GM12878 (cell line): ENCODE results near the gene RHBDF2. TPM values are rescaled to one million over a fixed set of nuclear protein-coding genes. Genes with fewer than 3 reads are reported as not detected.

Experiments used
- ESRRA ChIP-seq: IDR thresholded peaks from 2 replicates; pipeline ENCODE4 v1.6.1; 2012; ENCODE audit warnings: mild to moderate bottlenecking, low read length, improper control_type of control experiment
- ETV6 ChIP-seq, 2 experiments: fragments of 450-650 bp in 1 of 2; IDR thresholded peaks in 1 of 2; conservative IDR thresholded peaks in 1 of 2; 2 replicates each; pipeline ENCODE4 v1.6.1; 2014; ENCODE audit warnings: antibody characterized with exemption in 1 of 2, borderline replicate concordance in 1 of 2, low read depth in 1 of 2, mild to moderate bottlenecking in 1 of 2, moderate library complexity in 1 of 2
- FOXK2 ChIP-seq: fragments of 450-650 bp; IDR thresholded peaks from 2 replicates; pipeline ENCODE4 v1.6.1; 2017; ENCODE audit warnings: mild to moderate bottlenecking, moderate library complexity
- GABPA ChIP-seq: IDR thresholded peaks from 2 replicates; pipeline ENCODE4 v1.6.1; 2014; ENCODE audit warnings: antibody characterized with exemption, low read depth, mild to moderate bottlenecking, inconsistent platforms
- IRF4 ChIP-seq: IDR thresholded peaks from 2 replicates; pipeline ENCODE4 v1.6.1; 2011; ENCODE audit warnings: low read depth, low read length
- KAT2A ChIP-seq: conservative IDR thresholded peaks from 2 replicates; pipeline ENCODE4 v1.6.1; 2011; ENCODE audit warnings: low read depth, low read length; ENCODE audit not compliant: control insufficient read depth
- KDM1A ChIP-seq: fragments of 200-600 bp; sonication (generic); IDR thresholded peaks from 2 replicates; pipeline ENCODE4 v1.6.1; 2016; ENCODE audit warnings: borderline replicate concordance
- MEF2B ChIP-seq: fragments of 450-650 bp; IDR thresholded peaks from 2 replicates; pipeline ENCODE4 v1.6.1; 2018; ENCODE audit warnings: mild to moderate bottlenecking, moderate library complexity; ENCODE audit not compliant: partially characterized antibody, poor library complexity, severe bottlenecking
- NFYA ChIP-seq: IDR thresholded peaks from 2 replicates; pipeline ENCODE4 v1.6.1; 2011; ENCODE audit warnings: low read depth, mild to moderate bottlenecking, low read length, improper control_type of control experiment, borderline replicate concordance
- SIX5 ChIP-seq: IDR thresholded peaks from 2 replicates; pipeline ENCODE4 v1.6.1; 2011; ENCODE audit warnings: mild to moderate bottlenecking, low read depth, low read length, moderate library complexity; ENCODE audit not compliant: severe bottlenecking
- SMC3 ChIP-seq: IDR thresholded peaks from 2 replicates; pipeline ENCODE4 v1.6.1; 2011; ENCODE audit warnings: low read length, improper control_type of control experiment, borderline replicate concordance
- SPI1 ChIP-seq: IDR thresholded peaks from 2 replicates; pipeline ENCODE4 v1.6.1; 2011; ENCODE audit warnings: low read depth, mild to moderate bottlenecking, low read length, moderate library complexity, borderline replicate concordance; ENCODE audit not compliant: insufficient read depth
- TCF7 ChIP-seq: IDR thresholded peaks from 2 replicates; pipeline ENCODE4 v1.6.1; 2014; ENCODE audit warnings: antibody characterized with exemption, borderline replicate concordance
- ZSCAN29 ChIP-seq: fragments of 450-650 bp; IDR thresholded peaks from 2 replicates; pipeline ENCODE4 v1.6.1; 2017; ENCODE audit warnings: mild to moderate bottlenecking, moderate library complexity
- polyA plus RNA-seq, 11 experiments: library from polyadenylated mRNA; depleted of rRNA in 4 of 11; unstranded in 6 of 11; stranded (reverse) in 5 of 11; fragments of >200 nt; fragmentation: Nextera tagmentation in 4 of 11; fragmentation: Illumina TruSeq in 1 of 11; extraction: Ambion mirVana in 4 of 11; extraction: Trizol in 1 of 11; gene quantifications; 1 replicate in 1 of 11; 2 replicates in 10 of 11; pipeline versions ENCODE4 v1.2.1 to v1.2.3, GENCODE V29; 2011 to 2016; ENCODE audit warnings: inconsistent platforms in 2 of 11, missing spikeins in 2 of 11, low read depth in 1 of 11
- total RNA-seq, 4 experiments: library from RNA; depleted of rRNA in 3 of 4; stranded (reverse); fragments of >200 nt in 3 of 4; fragmentation: Illumina TruSeq in 1 of 4; extraction: Trizol in 1 of 4; gene quantifications; 2 replicates each; pipeline versions ENCODE4 v1.2.1 to v1.2.3, GENCODE V29; 2013 to 2021
- TF ChIP-seq, protein P1 (sequence below): IDR thresholded peaks from 2 replicates; pipeline ENCODE4 v1.6.1; 2012; ENCODE audit warnings: mild to moderate bottlenecking, low read depth, low read length
- TF ChIP-seq, protein P2 (sequence below): fragments of 150-350 bp; IDR thresholded peaks from 2 replicates; pipeline ENCODE4 v1.6.1; 2016; ENCODE audit warnings: low read depth, low read length
- TF ChIP-seq, protein P3 (sequence below): fragments of 450-650 bp; formaldehyde crosslinking; IDR thresholded peaks from 2 replicates; pipeline ENCODE4 v1.4.0; 2022; ENCODE audit warnings: mild to moderate bottlenecking, moderate library complexity
- TF ChIP-seq, protein P4 (sequence below): IDR thresholded peaks from 2 replicates; pipeline ENCODE4 v1.6.1; 2011; ENCODE audit warnings: borderline replicate concordance, low read depth, mild to moderate bottlenecking, moderate library complexity, low read length; ENCODE audit not compliant: insufficient read depth, poor library complexity, severe bottlenecking

Gene RHBDF2
- total and polyA plus RNA-seq, 10 of the 15 experiments (the other 5 are each of a cell fraction or from before 2014, with no cell fraction given), result 0.97 to 43.0 (median 18.7) TPM

DNA sequence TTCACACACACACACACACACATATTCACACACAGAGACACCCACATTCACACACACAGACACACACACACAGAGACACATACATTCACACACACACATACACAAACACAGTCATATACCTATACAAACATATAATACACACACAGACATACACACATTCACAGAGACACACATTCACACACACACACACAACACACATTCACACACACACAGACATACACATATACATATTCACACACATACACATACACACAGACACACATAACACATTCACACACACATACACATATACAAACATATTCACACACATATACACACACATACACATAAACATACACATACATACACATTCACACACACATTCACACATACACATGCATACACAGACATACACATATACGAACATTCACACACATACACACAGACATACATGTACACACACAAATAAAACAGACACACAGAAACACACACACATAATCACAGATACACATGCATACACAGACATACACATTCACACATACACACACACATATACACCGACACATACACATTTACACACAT, 46.5 kb upstream of the RHBDF2 start (continued):
- TF ChIP-seq FOXK2, result 0 out of 2 replicates have a peak, but pooled peaks have one; percentile 30
- TF ChIP-seq SMC3, result no peak
- TF ChIP-seq, protein P1, sequence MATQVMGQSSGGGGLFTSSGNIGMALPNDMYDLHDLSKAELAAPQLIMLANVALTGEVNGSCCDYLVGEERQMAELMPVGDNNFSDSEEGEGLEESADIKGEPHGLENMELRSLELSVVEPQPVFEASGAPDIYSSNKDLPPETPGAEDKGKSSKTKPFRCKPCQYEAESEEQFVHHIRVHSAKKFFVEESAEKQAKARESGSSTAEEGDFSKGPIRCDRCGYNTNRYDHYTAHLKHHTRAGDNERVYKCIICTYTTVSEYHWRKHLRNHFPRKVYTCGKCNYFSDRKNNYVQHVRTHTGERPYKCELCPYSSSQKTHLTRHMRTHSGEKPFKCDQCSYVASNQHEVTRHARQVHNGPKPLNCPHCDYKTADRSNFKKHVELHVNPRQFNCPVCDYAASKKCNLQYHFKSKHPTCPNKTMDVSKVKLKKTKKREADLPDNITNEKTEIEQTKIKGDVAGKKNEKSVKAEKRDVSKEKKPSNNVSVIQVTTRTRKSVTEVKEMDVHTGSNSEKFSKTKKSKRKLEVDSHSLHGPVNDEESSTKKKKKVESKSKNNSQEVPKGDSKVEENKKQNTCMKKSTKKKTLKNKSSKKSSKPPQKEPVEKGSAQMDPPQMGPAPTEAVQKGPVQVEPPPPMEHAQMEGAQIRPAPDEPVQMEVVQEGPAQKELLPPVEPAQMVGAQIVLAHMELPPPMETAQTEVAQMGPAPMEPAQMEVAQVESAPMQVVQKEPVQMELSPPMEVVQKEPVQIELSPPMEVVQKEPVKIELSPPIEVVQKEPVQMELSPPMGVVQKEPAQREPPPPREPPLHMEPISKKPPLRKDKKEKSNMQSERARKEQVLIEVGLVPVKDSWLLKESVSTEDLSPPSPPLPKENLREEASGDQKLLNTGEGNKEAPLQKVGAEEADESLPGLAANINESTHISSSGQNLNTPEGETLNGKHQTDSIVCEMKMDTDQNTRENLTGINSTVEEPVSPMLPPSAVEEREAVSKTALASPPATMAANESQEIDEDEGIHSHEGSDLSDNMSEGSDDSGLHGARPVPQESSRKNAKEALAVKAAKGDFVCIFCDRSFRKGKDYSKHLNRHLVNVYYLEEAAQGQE, result no peak
- TF ChIP-seq, protein P2, sequence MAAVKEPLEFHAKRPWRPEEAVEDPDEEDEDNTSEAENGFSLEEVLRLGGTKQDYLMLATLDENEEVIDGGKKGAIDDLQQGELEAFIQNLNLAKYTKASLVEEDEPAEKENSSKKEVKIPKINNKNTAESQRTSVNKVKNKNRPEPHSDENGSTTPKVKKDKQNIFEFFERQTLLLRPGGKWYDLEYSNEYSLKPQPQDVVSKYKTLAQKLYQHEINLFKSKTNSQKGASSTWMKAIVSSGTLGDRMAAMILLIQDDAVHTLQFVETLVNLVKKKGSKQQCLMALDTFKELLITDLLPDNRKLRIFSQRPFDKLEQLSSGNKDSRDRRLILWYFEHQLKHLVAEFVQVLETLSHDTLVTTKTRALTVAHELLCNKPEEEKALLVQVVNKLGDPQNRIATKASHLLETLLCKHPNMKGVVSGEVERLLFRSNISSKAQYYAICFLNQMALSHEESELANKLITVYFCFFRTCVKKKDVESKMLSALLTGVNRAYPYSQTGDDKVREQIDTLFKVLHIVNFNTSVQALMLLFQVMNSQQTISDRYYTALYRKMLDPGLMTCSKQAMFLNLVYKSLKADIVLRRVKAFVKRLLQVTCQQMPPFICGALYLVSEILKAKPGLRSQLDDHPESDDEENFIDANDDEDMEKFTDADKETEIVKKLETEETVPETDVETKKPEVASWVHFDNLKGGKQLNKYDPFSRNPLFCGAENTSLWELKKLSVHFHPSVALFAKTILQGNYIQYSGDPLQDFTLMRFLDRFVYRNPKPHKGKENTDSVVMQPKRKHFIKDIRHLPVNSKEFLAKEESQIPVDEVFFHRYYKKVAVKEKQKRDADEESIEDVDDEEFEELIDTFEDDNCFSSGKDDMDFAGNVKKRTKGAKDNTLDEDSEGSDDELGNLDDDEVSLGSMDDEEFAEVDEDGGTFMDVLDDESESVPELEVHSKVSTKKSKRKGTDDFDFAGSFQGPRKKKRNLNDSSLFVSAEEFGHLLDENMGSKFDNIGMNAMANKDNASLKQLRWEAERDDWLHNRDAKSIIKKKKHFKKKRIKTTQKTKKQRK, result no peak
- TF ChIP-seq ESRRA, result no peak
- no peak for TF ChIP-seq IRF4
- TF ChIP-seq ETV6 (conservative IDR thresholded peaks at IDR 0.05 in 1 of 2, IDR thresholded peaks at IDR 0.05 in 1 of 2; ENCODE audit: borderline replicate concordance in 1 of 2, low read depth in 1 of 2), result no peak
- TF ChIP-seq, protein P3, sequence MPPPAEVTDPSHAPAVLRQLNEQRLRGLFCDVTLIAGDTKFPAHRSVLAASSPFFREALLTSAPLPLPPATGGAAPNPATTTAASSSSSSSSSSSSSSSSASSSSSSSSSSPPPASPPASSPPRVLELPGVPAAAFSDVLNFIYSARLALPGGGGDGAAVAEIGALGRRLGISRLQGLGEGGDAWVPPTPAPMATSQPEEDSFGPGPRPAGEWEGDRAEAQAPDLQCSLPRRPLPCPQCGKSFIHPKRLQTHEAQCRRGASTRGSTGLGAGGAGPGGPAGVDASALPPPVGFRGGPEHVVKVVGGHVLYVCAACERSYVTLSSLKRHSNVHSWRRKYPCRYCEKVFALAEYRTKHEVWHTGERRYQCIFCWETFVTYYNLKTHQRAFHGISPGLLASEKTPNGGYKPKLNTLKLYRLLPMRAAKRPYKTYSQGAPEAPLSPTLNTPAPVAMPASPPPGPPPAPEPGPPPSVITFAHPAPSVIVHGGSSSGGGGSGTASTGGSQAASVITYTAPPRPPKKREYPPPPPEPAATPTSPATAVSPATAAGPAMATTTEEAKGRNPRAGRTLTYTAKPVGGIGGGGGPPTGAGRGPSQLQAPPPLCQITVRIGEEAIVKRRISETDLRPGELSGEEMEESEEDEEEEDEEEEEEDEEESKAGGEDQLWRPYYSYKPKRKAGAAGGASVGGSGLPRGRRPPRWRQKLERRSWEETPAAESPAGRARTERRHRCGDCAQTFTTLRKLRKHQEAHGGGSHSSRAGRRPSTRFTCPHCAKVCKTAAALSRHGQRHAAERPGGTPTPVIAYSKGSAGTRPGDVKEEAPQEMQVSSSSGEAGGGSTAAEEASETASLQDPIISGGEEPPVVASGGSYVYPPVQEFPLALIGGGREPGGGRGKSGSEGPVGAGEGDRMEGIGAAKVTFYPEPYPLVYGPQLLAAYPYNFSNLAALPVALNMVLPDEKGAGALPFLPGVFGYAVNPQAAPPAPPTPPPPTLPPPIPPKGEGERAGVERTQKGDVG, result no peak
- TF ChIP-seq TCF7, result no peak
- TF ChIP-seq, protein P4, sequence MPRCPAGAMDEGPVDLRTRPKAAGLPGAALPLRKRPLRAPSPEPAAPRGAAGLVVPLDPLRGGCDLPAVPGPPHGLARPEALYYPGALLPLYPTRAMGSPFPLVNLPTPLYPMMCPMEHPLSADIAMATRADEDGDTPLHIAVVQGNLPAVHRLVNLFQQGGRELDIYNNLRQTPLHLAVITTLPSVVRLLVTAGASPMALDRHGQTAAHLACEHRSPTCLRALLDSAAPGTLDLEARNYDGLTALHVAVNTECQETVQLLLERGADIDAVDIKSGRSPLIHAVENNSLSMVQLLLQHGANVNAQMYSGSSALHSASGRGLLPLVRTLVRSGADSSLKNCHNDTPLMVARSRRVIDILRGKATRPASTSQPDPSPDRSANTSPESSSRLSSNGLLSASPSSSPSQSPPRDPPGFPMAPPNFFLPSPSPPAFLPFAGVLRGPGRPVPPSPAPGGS, result peak; percentile 31
- no peak for TF ChIP-seq KAT2A
- no peak for TF ChIP-seq KDM1A
- no peak for TF ChIP-seq MEF2B
- no peak for TF ChIP-seq NFYA
- TF ChIP-seq SPI1, result no peak
- TF ChIP-seq SIX5, result no peak
- TF ChIP-seq ZSCAN29, result no peak
- no peak for TF ChIP-seq GABPA
